WTC11 (cell line): ENCODE data around the gene TCTN3. TPM values are rescaled to one million over a fixed set of nuclear protein-coding genes. Genes with fewer than 3 reads are reported as not detected.

Experiments used
- ATAC-seq: fragments of 200-7000 bp; cut with Tn5 transposase; 2 replicates; pipeline ENCODE4 v1.10.0; 2021; ENCODE audit warnings: mild to moderate bottlenecking, moderate library complexity
- CTCF ChIA-PET: fragments of 300-600 bp; sonication (Branson Sonifier 250); formaldehyde crosslinking; loops from one replicate; lab custom pipeline; 2021; ENCODE audit warnings: antibody characterized with exemption; lab: Charles Lee
- POLR2A ChIA-PET: fragments of 350-600 bp; sonication (Branson Sonifier 250); formaldehyde crosslinking; loops from one replicate; lab custom pipeline; 2021; ENCODE audit warnings: antibody characterized with exemption; lab: Charles Lee
- DNase-seq: peaks from one replicate; pipeline ENCODE4 v3.0.0; 2021; ENCODE audit warnings: low spot score
- H3K27ac Mint-ChIP-seq: 2 replicates; pipeline ENCODE4 v1.8.0; 2021; ENCODE audit warnings: mixed read lengths
- H3K27me3 Mint-ChIP-seq: 2 replicates; pipeline ENCODE4 v1.8.0; 2021; ENCODE audit warnings: low read depth, mild to moderate bottlenecking, moderate library complexity, mixed read lengths
- H3K36me3 Mint-ChIP-seq: 2 replicates; pipeline ENCODE4 v1.8.0; 2021; ENCODE audit warnings: mixed read lengths
- H3K4me1 Mint-ChIP-seq: 2 replicates; pipeline ENCODE4 v1.8.0; 2022; ENCODE audit warnings: mixed read lengths
- H3K4me3 Mint-ChIP-seq: 2 replicates; pipeline ENCODE4 v1.8.0; 2021; ENCODE audit warnings: mild to moderate bottlenecking, moderate library complexity, mixed read lengths
- H3K9me3 Mint-ChIP-seq: 2 replicates; pipeline ENCODE4 v1.8.0; 2021; ENCODE audit warnings: mixed read lengths
- AFF4 ChIP-seq: sonication (generic); formaldehyde crosslinking; IDR thresholded peaks from 2 replicates; pipeline ENCODE4 v1.8.1; 2023; ENCODE audit warnings: mild to moderate bottlenecking, missing genetic modification reagents, borderline replicate concordance
- ATF1 ChIP-seq: sonication (generic); formaldehyde crosslinking; IDR thresholded peaks from 2 replicates; pipeline ENCODE4 v1.8.1; 2023; ENCODE audit warnings: mild to moderate bottlenecking, moderate library complexity, missing genetic modification reagents
- CDX4 ChIP-seq: fragments of 250-450 bp; sonication (Bioruptor Pico); IDR thresholded peaks from 2 replicates; pipeline ENCODE4 v1.9.0; 2021; ENCODE audit warnings: moderate library complexity, mild to moderate bottlenecking, inconsistent platforms, borderline replicate concordance
- E2F5 ChIP-seq: sonication (generic); formaldehyde crosslinking; IDR thresholded peaks from 2 replicates; pipeline ENCODE4 v1.8.1; 2022; ENCODE audit warnings: mild to moderate bottlenecking, moderate library complexity, missing genetic modification reagents
- FOXJ3 ChIP-seq: sonication (generic); formaldehyde crosslinking; IDR thresholded peaks from 2 replicates; pipeline ENCODE4 v1.9.0; 2021; ENCODE audit warnings: missing genetic modification reagents, mild to moderate bottlenecking, borderline replicate concordance
- GRHL2 ChIP-seq: fragments of 250-450 bp; sonication (Bioruptor Pico); IDR thresholded peaks from 2 replicates; pipeline ENCODE4 v1.8.0; 2022; ENCODE audit warnings: mild to moderate bottlenecking, moderate library complexity; ENCODE audit not compliant: insufficient replicate concordance, severe bottlenecking
- HMGXB4 ChIP-seq: sonication (generic); formaldehyde crosslinking; IDR thresholded peaks from 2 replicates; pipeline ENCODE4 v1.8.1; 2023; ENCODE audit warnings: mild to moderate bottlenecking, moderate library complexity, missing genetic modification reagents
- IRF1 ChIP-seq: sonication (generic); formaldehyde crosslinking; IDR thresholded peaks from 2 replicates; pipeline ENCODE4 v1.8.0; 2023; ENCODE audit warnings: missing genetic modification reagents
- JAZF1 ChIP-seq: fragments of 250-450 bp; sonication (Bioruptor Pico); IDR thresholded peaks from 2 replicates; pipeline ENCODE4 v1.9.0; 2021; ENCODE audit warnings: moderate library complexity, mild to moderate bottlenecking, inconsistent platforms
- MLX ChIP-seq: sonication (generic); formaldehyde crosslinking; IDR thresholded peaks from 2 replicates; pipeline ENCODE4 v1.8.1; 2023; ENCODE audit warnings: mild to moderate bottlenecking, missing genetic modification reagents, moderate library complexity
- MXD4 ChIP-seq: fragments of 250-450 bp; sonication (Bioruptor Pico); IDR thresholded peaks from 2 replicates; pipeline ENCODE4 v1.8.0; 2021; ENCODE audit warnings: mild to moderate bottlenecking, moderate library complexity, borderline replicate concordance
- NR3C1 ChIP-seq: sonication (generic); formaldehyde crosslinking; conservative IDR thresholded peaks from 2 replicates; pipeline ENCODE4 v1.8.1; 2023; ENCODE audit warnings: low read depth, mild to moderate bottlenecking, missing genetic modification reagents
- TEAD1 ChIP-seq: sonication (generic); formaldehyde crosslinking; IDR thresholded peaks from 2 replicates; pipeline ENCODE4 v1.8.0; 2022; ENCODE audit warnings: mild to moderate bottlenecking, missing genetic modification reagents
- USF2 ChIP-seq: sonication (generic); formaldehyde crosslinking; IDR thresholded peaks from 2 replicates; pipeline ENCODE4 v1.8.1; 2023; ENCODE audit warnings: mild to moderate bottlenecking, missing genetic modification reagents, moderate library complexity
- ZNF219 ChIP-seq: sonication (generic); formaldehyde crosslinking; IDR thresholded peaks from 2 replicates; pipeline ENCODE4 v1.8.0; 2023; ENCODE audit warnings: missing genetic modification reagents, mild to moderate bottlenecking, borderline replicate concordance
- ZNF317 ChIP-seq: sonication (generic); formaldehyde crosslinking; IDR thresholded peaks from 2 replicates; pipeline ENCODE4 v1.8.1; 2023; ENCODE audit warnings: low read depth, mild to moderate bottlenecking, moderate library complexity, missing genetic modification reagents, borderline replicate concordance
- ZNF671 ChIP-seq: fragments of 250-450 bp; sonication (Bioruptor Pico); IDR thresholded peaks from 2 replicates; pipeline ENCODE4 v1.8.0; 2021; ENCODE audit warnings: mild to moderate bottlenecking
- total RNA-seq: library from RNA; stranded (reverse); gene quantifications from 3 replicates; pipeline ENCODE4 v1.2.3, GENCODE V29; 2021

TCTN3 gene
- total RNA-seq, 1 experiment from 2014 or later: 26.4 TPM

- ATAC-seq: no peak
- no peaks in the 10 kb centered on the region for H3K27me3 Mint-ChIP-seq
- CTCF ChIA-PET: interaction anchor here (0.6 to 1.6 kb wide), 4 partner anchors 30 to 328 kb away, joined by 3 to 6 read pairs (median 3); no protein-coding TSS in a partner anchor
These were observed 5.1 kb downstream of the TCTN3 start for GRCh38 chr10:95688648-95689047.

GRCh38 chr10:95683966-95684365, 9.8 kb downstream of the TCTN3 start:
- no peaks in the 10 kb centered on the region for H3K4me1 Mint-ChIP-seq
- H3K36me3 Mint-ChIP-seq: peaks cover 68% of the 10 kb centered on the region
- ChIA-PET POLR2A (no interaction called here), CTCF (interaction anchor here (0.6 to 1.4 kb wide), 2 partner anchors 10 to 254 kb away, joined by 3 to 6 read pairs; partner anchors contain the start of gene TCTN3)
- no peak overlapping the region for H3K4me3 Mint-ChIP-seq
- DNase-seq (no peak), ATAC-seq (no peak)
- no peak overlapping the region for H3K27ac Mint-ChIP-seq
- H3K9me3 Mint-ChIP-seq: no peaks in the 10 kb centered on the region
- no peaks in the 10 kb centered on the region for H3K27me3 Mint-ChIP-seq
- TF ChIP-seq TEAD1 (CRISPR knock-in tag) (no peak), NR3C1 (CRISPR knock-in tag) (no peak), MLX (CRISPR knock-in tag) (no peak), CDX4 (no peak), HMGXB4 (no peak), USF2 (CRISPR knock-in tag) (no peak), MXD4 (CRISPR knock-in tag) (no peak), E2F5 (CRISPR knock-in tag) (no peak), ATF1 (CRISPR knock-in tag) (no peak), IRF1 (CRISPR knock-in tag) (no peak), ZNF671 (CRISPR knock-in tag) (no peak), ZNF219 (CRISPR knock-in tag) (no peak), ZNF317 (CRISPR knock-in tag) (no peak), JAZF1 (CRISPR knock-in tag) (no peak)

More at GRCh38 chr10:95688648-95689047, 5.1 kb downstream of the TCTN3 start:
- Mint-ChIP-seq H3K27ac (no peak overlapping the region), H3K4me3 (no peak overlapping the region), H3K4me1 (peaks cover 13% of the 10 kb centered on the region), H3K9me3 (no peaks in the 10 kb centered on the region), H3K36me3 (peaks cover 67% of the 10 kb centered on the region)
- DNase-seq: no peak
- TF ChIP-seq FOXJ3 (CRISPR knock-in tag) (no peak), GRHL2 (CRISPR knock-in tag) (no peak), AFF4 (CRISPR knock-in tag) (no peak), TEAD1 (CRISPR knock-in tag) (no peak), HMGXB4 (no peak), ZNF671 (CRISPR knock-in tag) (no peak)
- POLR2A ChIA-PET: no interaction called here
